Measurements from ENCODE around the gene CANT1.
"Not testable (repeated sequence)": the region's sequence is repeated elsewhere in the genome, so short reads cannot be mapped to it uniquely, and the experiment has no call there.

The CANT1 gene

DNA sequence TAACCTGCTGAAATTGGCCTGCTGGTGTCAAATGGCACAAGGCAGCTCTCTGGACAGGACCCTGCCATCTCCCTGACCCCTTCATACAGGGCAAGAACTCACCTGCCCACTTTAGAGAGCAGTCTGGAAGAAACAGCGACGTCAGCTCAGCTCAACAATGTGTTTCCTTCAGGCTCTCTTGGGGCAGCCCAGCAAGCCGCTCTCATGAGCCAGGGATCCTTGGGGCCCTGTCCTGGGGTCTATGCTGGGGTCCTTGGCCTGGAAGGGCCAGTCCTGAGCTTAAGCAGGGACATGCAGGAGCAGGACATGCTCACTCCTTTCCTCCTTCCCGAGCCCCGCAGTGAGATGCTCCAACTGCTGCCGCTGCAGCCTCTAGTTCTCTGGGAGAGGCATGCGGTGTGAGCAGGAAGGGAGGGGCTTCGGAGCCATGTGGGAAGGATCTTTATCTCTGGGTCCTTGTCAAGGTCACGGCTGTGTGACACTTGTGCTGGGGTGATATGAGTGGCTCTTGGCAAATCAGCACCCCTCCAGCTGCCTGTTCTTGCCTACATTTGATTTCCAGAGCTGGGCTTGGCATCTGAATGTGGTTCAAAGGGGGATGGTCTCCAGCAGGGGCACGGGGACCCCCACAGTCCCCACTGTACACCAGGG, 17.8 kb upstream of the CANT1 start:
- no peak for DNase-seq

- DNase-seq = peak; percentile 33
Observed at GRCh38 chr17:79026376-79027273, 17.1 kb upstream of the CANT1 start.

DNA sequence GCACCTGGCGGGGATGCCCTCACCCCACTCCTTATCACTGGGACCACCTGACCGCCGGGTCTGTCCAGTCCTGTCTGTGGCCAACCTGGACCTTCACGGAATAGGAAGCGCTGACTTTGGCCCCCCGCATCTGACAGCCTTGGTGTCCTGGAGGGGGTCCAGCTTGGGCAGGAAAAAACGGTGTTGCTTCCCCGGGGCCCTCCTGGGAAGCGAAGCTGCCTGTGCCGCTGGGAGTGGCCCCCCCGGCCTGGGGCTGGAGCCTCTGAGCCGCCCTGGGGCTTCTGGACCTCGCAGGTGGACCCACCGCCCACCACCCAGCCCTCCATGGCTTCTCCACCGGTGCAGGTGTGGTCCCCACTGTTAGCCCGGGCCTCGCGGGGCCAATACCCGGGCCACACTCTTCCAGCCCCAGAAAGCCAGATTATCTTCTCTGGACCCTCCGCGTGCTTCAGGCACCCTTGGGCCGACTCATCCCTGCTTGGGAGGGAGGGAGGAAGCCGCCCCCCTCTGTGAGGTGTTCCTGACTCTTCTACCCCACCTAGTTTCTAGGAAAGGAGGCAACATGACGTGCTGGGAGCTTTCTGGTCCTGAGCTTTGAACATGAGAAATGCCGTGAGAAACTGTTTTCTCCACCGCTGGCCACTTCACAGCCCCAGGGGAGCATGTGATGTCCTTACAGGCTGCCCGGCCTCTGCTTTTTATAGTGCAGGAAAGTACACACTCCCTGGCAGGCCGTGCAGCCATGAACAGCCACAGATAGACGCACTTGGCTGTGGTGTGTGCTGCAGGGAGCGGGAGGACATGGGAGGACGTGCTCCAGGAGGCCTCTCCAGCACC, 15.6 kb upstream of the CANT1 start:
- DNase-seq = no peak

- no peak for DNase-seq
Observed at GRCh38 chr17:79023886-79024771, 14.6 kb upstream of the CANT1 start, which contains the start of gene C1QTNF1. Gene C1QTNF1, plus strand, starts transcription at chr17:79024169. Its CDS starts 19,800 bp downstream, at chr17:79043969.

GRCh38 chr17:79023180-79023705, 13.7 kb upstream of the CANT1 start:
- DNase-seq = no peak

- DNase-seq = no peak
Observed at GRCh38 chr17:79022507-79022991, 13.0 kb upstream of the CANT1 start.

DNA sequence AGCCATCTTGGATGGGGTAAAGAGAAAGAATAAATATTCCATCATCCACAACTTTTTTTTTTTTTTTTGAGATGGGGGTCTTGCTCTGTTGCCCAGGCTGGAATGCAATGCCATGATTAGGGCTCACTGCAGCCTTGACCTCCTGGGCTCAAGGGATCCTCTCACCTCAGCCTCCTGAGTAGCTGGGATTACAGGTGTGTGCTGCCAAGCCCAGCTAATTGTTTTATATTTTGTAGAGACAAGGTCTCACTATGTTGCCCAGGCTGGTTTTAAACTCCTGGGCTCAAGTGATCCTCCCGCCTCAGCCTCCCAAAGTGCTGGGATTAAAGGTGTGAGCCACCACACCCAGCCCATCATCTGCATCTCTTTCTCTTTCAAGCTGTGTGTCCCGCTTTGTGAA, 12.4 kb upstream of the CANT1 start:
- not testable (repeated sequence) for DNase-seq

DNA sequence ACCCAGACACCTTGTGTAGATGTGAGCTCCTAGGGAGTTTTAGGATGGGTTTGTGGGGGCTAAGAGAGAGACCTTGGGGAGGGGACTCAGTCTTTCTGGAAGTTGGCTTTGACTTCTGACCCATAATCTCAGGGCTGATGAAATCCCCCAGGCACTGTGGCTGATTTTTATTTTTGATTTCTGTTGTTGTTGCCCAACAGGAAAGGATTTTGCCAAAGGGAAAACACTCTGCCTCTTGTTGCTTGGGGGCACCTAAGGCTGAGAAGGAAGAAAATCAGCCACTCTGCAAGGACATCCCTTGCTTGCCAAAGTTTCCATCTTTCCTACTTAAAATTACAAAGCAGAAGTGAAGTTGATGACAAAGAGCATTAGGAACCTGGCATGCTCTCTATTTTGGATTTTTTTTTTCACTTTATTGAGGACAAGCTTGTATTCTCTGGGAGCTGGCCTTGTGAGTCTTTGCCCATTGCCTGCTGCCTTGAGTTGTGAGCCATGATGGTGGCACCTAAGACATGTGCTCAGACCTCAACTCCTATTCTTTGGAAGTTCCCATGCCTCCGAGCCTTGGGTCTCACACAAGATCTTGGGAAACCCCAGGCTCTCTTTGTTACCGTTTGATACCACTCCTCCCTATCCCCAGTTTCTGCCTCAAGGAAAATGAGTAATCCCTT, 11.2 kb upstream of the CANT1 start:
- no peak for DNase-seq

GRCh38 chr17:79019632-79020584, 10.3 kb upstream of the CANT1 start:
- DNase-seq = peak; percentile 49

DNA sequence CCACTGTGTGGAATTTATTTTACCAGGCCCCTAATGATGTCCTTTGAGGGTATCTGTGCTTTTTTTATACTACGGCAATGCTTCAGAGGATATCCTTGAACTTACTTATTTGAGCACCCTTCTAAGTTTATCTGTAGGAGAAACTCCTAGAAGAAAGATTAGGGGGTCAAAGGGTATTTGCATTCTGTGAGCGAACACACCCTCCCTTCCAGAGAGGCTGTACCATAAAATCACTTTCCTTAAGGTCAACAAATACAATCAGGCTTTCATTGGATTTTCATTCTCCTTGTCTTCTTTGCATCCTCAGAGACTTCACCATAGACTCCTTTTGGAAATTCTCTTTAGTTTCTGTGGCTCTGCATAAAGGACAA, 9.7 kb upstream of the CANT1 start:
- DNase-seq = no peak

- no peak for DNase-seq
Observed at GRCh38 chr17:79018370-79018695, 8.8 kb upstream of the CANT1 start.

GRCh38 chr17:79017546-79018369, 8.2 kb upstream of the CANT1 start:
- DNase-seq = no peak

DNA sequence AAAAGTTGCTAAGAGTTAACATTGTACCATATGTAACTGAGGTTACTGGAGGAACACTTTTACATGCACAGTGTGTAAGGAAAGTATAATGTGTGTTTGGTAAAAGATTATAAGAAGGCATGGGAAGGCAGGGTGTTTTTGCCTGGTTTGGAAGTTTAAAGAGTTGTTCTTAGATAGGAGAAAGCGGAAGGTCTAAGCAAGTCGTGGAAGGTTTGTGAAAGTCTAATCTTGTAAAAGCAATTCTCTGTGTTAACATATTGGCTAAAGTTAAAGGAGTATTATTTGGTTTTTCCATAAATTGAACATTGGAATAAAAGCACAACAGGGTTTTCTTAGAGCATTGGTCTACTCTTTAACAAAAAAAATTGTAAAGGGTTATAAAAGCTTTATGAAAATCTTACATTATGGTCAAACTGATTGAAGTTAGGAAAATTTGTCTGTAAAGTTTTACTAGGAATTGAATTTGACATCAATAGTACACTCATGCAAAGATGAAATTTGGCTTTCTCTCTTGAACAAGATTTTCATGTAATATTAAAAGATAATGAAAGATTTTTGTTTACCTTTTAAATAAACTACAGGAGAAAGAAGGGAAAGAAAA, 4.7 kb upstream of the CANT1 start:
- no peak for DNase-seq

GRCh38 chr17:79012563-79013134, 3.1 kb upstream of the CANT1 start:
- DNase-seq = no peak

DNA sequence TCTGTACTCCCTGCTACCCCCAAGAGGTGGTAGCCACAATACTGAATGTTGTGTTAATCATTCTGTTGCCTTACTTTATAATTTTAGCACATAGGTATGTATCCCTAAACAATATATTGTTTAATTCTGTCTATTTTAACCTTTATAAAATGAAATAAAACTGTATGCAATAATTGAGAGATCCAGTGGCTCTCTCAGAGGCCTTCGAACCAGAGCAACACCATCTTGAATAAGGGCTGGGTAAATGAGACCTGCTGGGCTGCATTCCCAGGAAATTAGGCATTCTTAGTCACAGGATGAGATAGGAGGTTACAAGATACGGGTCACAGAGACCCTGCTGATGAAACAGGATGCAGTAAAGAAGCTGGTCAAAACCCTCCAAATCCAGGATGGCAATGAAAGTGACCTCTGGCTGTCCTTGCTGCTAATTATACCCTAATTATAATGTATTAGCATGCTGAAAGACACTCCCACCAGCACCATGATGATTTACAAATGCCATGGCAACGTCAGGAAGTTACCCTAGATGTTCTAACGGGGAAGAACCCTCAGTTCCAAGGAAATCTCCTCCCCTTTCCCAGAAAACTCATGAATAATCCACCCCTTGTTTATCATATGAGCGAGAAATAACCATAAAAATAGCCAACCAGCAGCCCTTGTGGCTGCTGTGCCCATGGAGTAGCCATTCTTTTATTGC, 2.0 kb upstream of the CANT1 start:
- DNase-seq = no peak

- no peak for DNase-seq
Observed at GRCh38 chr17:79010304-79010646, 711 bp upstream of the CANT1 start.

DNA sequence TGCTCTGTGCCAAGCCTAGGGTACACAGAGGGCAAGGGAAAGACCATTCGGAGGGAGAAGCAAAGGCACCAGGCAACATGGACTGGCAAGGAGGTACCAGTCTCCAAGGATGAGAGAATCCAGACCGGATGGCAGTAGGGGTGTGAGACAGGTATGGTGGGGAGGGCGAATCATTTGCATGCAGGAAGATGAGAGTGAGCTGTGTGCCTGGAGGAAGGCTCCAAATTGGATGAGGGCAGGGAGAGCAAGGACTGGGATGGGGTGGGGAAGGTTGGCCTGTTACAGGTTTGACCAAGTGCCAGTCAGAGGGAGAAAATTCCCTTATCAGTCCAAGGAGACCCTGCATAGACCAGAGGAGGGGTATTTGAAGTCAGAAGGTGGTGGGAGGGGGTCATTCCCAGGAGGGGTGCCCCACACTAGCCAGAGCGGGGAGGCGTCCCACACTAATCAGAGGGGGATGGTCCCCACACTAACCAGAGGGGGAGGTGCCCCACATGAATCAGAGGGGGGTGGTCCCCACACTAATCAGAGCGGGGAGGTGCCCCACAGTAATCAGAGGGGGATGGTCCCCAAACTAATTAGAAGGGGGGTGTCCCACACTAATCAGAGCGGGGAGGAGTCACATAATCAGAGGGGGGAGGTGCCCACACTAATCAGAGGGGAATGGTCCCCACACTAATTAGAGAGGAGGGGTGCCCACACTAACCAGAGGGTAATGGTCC, 737 bp downstream of the CANT1 start:
- DNase-seq = no peak

All from NCI-H446 treated with DMSO at 0.1 percent for 48 hours (cell line).